Neural progenitor cell (in vitro differentiated cells): ENCODE measurements around the gene FAM135A.
"Not testable (repeated sequence)": the region's sequence is repeated elsewhere in the genome, so short reads cannot be mapped to it uniquely, and the experiment has no call there.

Source experiments
- CTCF ChIP-seq: fragments of 200-600 bp; sonication (generic); IDR thresholded peaks from 2 replicates; pipeline ENCODE4 v1.5.1; 2017; ENCODE audit warnings: antibody characterized with exemption, mild to moderate bottlenecking
- EZH2 ChIP-seq: fragments of 200-600 bp; sonication (generic); IDR thresholded peaks from 2 replicates; pipeline ENCODE4 v1.6.1; 2017; ENCODE audit warnings: antibody characterized with exemption, mild to moderate bottlenecking, moderate library complexity
- EZH2phosphoT487 ChIP-seq: fragments of 200-600 bp; sonication (generic); IDR thresholded peaks from 2 replicates; pipeline ENCODE4 v1.6.1; 2017; ENCODE audit warnings: antibody characterized with exemption

GRCh38 chr6:70609181-70609580, 195.9 kb downstream of the FAM135A start:
- TF ChIP-seq CTCF, EZH2, EZH2phosphoT487: not testable (repeated sequence)
